ENCODE data around the gene IL31. TPM values are rescaled to one million over a fixed set of nuclear protein-coding genes. Genes with fewer than 3 reads are reported as not detected.

Gene IL31
- total RNA-seq, 1 donor from 2014 or later = not detected

DNA sequence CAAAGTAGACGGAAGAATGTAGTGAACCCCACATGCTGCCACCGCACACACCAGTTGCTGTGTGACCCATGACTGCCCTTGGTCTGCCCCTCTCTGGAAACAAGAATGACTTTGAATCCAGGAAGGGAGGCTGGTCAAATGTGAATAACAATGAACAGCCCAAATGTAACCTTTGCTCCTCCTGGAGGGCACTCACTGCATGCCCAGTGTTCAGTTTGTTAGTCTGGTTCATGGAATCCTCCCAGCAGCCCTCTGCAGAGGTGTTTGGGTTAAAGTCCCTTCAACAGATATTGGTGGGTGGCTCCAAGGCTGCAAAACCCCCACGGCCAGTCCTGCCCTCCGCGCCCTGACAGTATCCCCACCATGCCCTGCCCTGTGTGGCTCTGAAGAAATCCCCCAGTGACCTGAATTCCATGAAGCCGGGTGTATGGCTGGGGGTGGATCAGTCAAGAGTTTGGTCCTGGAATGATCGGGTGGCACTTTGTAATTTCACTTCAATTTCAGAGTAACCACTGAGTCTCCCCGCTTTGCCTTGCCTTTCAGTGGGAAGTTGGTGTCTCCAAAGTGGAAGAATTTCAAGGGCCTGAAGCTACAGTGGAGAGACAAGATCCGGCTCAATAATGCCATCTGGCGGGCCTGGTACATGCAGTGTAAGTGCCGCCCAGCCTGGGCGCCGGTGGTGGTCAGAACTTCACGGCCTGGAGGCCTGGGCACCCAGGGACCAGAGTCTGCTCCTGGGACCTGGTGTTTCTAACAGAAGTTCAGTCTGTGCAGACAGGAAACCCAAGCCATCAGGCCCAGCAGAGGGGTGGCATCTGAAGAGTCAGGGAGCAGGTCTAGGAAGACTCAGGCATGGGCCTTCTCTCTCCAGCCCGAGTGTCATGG is 47.1 kb downstream of the IL31 start:
- no peaks in the 10 kb centered on the region for H3K9me3 Mint-ChIP-seq
- TF ChIP-seq, protein P1, sequence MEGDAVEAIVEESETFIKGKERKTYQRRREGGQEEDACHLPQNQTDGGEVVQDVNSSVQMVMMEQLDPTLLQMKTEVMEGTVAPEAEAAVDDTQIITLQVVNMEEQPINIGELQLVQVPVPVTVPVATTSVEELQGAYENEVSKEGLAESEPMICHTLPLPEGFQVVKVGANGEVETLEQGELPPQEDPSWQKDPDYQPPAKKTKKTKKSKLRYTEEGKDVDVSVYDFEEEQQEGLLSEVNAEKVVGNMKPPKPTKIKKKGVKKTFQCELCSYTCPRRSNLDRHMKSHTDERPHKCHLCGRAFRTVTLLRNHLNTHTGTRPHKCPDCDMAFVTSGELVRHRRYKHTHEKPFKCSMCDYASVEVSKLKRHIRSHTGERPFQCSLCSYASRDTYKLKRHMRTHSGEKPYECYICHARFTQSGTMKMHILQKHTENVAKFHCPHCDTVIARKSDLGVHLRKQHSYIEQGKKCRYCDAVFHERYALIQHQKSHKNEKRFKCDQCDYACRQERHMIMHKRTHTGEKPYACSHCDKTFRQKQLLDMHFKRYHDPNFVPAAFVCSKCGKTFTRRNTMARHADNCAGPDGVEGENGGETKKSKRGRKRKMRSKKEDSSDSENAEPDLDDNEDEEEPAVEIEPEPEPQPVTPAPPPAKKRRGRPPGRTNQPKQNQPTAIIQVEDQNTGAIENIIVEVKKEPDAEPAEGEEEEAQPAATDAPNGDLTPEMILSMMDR (conservative IDR thresholded peaks at IDR 0.05) = no peak
- no peaks in the 10 kb centered on the region for H3K27me3 Mint-ChIP-seq
- no peak for DNase-seq (ENCODE audit: extremely low spot score, unreplicated experiment)
- H3K27ac Mint-ChIP-seq = no peak overlapping the region
- H3K4me1 Mint-ChIP-seq (ENCODE audit: unreplicated experiment) = peaks cover 10% of the 10 kb centered on the region
- no peaks in the 10 kb centered on the region for H3K36me3 Mint-ChIP-seq
- H3K4me3 Mint-ChIP-seq = no peak overlapping the region

DNA sequence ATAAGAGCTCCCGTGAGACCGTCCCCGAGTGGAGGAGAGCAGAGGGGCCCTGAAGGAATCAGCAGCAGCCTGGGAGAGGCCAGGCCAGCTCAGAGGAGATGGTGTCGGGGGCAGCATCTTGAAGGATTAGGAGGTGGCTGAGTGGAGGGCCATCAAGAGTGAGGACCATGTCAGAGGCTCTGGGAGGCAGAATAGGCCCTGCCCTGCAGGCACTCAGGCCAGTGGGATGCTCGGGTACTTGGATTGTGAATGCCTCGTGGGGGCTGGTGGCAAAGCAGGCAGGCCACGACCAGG is 47.7 kb downstream of the IL31 start:
- H3K4me3 Mint-ChIP-seq = no peak overlapping the region
- H3K27ac Mint-ChIP-seq = no peak overlapping the region
- H3K36me3 Mint-ChIP-seq = no peaks in the 10 kb centered on the region
- no peaks in the 10 kb centered on the region for H3K27me3 Mint-ChIP-seq
- TF ChIP-seq, protein P1 (conservative IDR thresholded peaks at IDR 0.05) = no peak
- H3K9me3 Mint-ChIP-seq = no peaks in the 10 kb centered on the region
- peaks cover 13% of the 10 kb centered on the region for H3K4me1 Mint-ChIP-seq (ENCODE audit: unreplicated experiment)
- DNase-seq (ENCODE audit: extremely low spot score, unreplicated experiment) = no peak

DNA sequence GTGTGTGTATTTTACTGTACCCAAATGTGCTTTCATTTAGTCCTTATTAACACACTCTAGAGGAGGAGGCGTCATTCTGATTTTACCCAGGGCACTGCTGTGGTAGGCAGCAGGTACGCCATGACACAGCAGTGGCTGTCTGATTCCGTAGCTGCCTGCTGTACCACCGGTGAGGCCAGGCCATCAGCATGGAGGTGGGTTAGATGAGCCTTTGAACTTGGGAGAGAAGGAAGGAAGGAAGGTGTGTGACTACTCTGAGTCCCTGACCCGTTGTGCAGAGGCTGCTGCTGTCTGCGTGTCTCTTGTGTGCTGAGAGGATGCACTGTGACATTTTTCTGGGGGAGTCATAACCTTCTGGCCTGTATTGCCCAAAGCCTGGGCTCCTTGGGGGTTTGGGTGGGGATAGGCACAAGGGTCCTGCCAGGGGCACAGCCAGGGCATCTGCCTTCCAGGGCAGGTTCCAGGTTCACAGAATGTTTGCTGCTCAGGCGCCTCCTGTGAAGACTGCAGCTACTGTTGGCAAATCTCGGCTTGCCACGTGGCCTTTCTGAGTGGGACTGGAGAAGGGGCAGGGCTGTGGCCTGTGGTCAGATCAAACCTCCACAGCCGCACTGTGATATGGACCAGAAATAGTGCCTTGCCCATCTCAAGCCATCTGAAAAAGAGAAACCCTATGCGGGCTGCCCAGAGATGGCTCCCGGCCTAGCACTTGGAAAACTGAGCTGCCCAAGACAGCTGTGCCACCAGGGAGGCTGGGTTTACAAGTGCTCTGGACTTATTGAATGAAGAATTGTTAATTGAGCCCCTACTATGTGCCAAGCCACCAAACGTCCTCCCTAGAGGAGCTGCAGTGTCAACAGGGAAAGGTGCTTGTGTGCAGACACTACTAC is 48.3 kb downstream of the IL31 start:
- TF ChIP-seq, protein P1 (conservative IDR thresholded peaks at IDR 0.05) = no peak
- Mint-ChIP-seq H3K9me3 (no peaks in the 10 kb centered on the region), H3K36me3 (no peaks in the 10 kb centered on the region), H3K4me1 (ENCODE audit: unreplicated experiment) (peaks cover 13% of the 10 kb centered on the region), H3K27ac (no peak overlapping the region), H3K4me3 (no peak overlapping the region), H3K27me3 (no peaks in the 10 kb centered on the region)
- no peak for DNase-seq (ENCODE audit: extremely low spot score, unreplicated experiment)

DNA sequence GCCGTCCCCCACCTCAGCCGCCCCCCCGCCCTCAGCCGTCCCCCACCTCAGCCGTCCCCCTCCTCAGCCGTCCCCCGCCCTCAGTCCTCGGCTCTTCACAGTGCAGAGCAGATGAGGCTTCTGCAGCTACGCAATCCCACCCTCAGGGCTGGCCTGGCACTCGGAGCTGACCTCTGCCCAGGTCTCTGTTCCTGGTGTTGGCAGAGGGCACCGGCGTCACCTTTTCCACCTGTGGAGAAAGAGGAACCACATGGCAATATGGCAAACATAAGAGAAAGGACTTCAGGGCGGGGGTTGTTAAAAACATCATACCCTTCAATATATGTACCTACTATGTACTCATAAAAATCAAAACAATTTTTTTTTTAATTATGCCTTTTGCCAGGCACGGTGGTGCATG is 49.7 kb downstream of the IL31 start:
- Mint-ChIP-seq H3K4me1 (ENCODE audit: unreplicated experiment) (peaks cover 13% of the 10 kb centered on the region), H3K9me3 (no peaks in the 10 kb centered on the region), H3K27ac (no peak overlapping the region), H3K36me3 (no peaks in the 10 kb centered on the region), H3K4me3 (no peak overlapping the region), H3K27me3 (no peaks in the 10 kb centered on the region)
- TF ChIP-seq, protein P1 (conservative IDR thresholded peaks at IDR 0.05) = no peak
- no peak for DNase-seq (ENCODE audit: extremely low spot score, unreplicated experiment)

DNA sequence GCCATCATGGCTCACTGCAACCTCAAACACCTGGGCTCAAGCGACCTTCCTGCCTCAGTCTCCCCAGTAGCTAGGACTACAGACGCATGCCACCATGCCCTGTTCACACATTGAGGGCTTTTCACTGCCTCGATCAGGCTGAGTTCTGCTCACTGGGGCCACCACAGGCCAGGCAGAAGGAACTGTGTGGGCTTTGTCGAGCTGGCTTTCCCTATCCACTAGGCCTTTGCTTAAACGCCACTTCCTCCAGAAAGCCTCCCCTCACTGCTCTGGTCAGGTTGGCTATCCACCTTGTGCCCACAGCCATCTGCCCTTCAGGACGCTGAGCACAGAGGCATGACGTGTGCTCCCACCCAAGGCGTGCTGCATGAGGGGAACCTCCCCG is 50.3 kb downstream of the IL31 start:
- TF ChIP-seq, protein P1 (conservative IDR thresholded peaks at IDR 0.05) = no peak
- H3K4me1 Mint-ChIP-seq (ENCODE audit: unreplicated experiment) = peaks cover 13% of the 10 kb centered on the region
- no peak for DNase-seq (ENCODE audit: extremely low spot score, unreplicated experiment)
- no peaks in the 10 kb centered on the region for H3K9me3 Mint-ChIP-seq
- no peaks in the 10 kb centered on the region for H3K36me3 Mint-ChIP-seq
- H3K4me3 Mint-ChIP-seq = no peak overlapping the region
- H3K27me3 Mint-ChIP-seq = no peaks in the 10 kb centered on the region
- peak overlapping the region; percentile 20 for H3K27ac Mint-ChIP-seq
